ENCODE measurements around the gene TULP1. TPM values are rescaled to one million over a fixed set of nuclear protein-coding genes. Genes with fewer than 3 reads are reported as not detected.
"Not testable (repeated sequence)": the region's sequence is repeated elsewhere in the genome, so short reads cannot be mapped to it uniquely, and the experiment has no call there.

TULP1 gene
- total RNA-seq, 1 experiment from 2014 or later: not detected

DNA sequence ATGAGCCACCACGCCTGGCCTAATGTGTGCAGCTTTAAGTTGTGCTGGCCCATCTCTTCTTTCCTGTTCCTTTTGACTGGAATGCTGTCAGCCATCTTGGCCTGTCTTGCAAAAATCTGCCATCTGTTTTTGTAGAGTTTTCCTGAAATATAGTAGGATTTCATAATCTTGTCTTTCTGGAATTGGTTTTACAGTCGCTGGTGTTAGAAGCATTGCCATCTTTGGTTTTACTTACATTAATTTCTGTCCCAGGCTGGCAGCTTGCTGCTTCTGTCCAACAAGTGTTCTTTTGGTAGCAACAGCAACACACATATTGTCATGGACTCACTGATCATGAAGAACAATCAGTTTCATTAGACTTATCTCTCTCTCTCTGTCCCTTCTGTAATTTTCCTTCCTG is 29.1 kb upstream of the TULP1 start:
- POLR2A ChIA-PET (ENCODE audit: low non-redundant PET): no interaction called here
- DNase-seq (ENCODE audit: low spot score): no peak
- CTCF ChIA-PET: no interaction called here
- TF ChIP-seq CTCF (conservative IDR thresholded peaks at IDR 0.05; ENCODE audit: low read depth, low read length) (no peak), EZH2 (IDR thresholded peaks at IDR 0.05; ENCODE audit: borderline replicate concordance, low read depth, low read length, poor library complexity, severe bottlenecking) (no peak)
- no TSS peak for BruUV-seq (replicated peaks)
- Histone ChIP-seq H3K27ac (ENCODE audit: low read depth, low read length, poor library complexity, severe bottlenecking) (no peak overlapping the region), H3K9me3 (ENCODE audit: low read depth, low read length, poor library complexity, severe bottlenecking) (no peaks in the 10 kb centered on the region), H3K27me3 (replicated peaks; ENCODE audit: insufficient read depth, low read depth, low read length, poor library complexity) (no peaks in the 10 kb centered on the region), H3K4me1 (ENCODE audit: insufficient read depth, low read length, poor library complexity, severe bottlenecking) (no peaks in the 10 kb centered on the region), H3K4me3 (ENCODE audit: low read depth, low read length, poor library complexity, severe bottlenecking) (no peak overlapping the region), H3K36me3 (ENCODE audit: insufficient read depth, low read length, poor library complexity, severe bottlenecking) (no peaks in the 10 kb centered on the region)
- intact Hi-C loops (cut with micrococcal nuclease; ENCODE audit: unreplicated experiment): no loop called here

GRCh38 chr6:35539223-35539622 is 26.5 kb upstream of the TULP1 start:
- DNase-seq (ENCODE audit: low spot score): no peak
- no TSS peak for BruUV-seq (replicated peaks)
- Histone ChIP-seq H3K9me3 (ENCODE audit: low read depth, low read length, poor library complexity, severe bottlenecking) (no peaks in the 10 kb centered on the region), H3K4me3 (ENCODE audit: low read depth, low read length, poor library complexity, severe bottlenecking) (no peak overlapping the region), H3K27me3 (replicated peaks; ENCODE audit: insufficient read depth, low read depth, low read length, poor library complexity) (no peaks in the 10 kb centered on the region), H3K27ac (ENCODE audit: low read depth, low read length, poor library complexity, severe bottlenecking) (no peak overlapping the region), H3K36me3 (ENCODE audit: insufficient read depth, low read length, poor library complexity, severe bottlenecking) (no peaks in the 10 kb centered on the region), H3K4me1 (ENCODE audit: insufficient read depth, low read length, poor library complexity, severe bottlenecking) (peaks cover 8% of the 10 kb centered on the region)
- ChIA-PET CTCF (no interaction called here), POLR2A (ENCODE audit: low non-redundant PET) (interaction anchor here (0.6 kb wide), 1 partner anchor 148 kb away, joined by 5 read pairs; no protein-coding TSS in a partner anchor)
- TF ChIP-seq EZH2 (IDR thresholded peaks at IDR 0.05; ENCODE audit: borderline replicate concordance, low read depth, low read length, poor library complexity, severe bottlenecking) (no peak), CTCF (conservative IDR thresholded peaks at IDR 0.05; ENCODE audit: low read depth, low read length) (no peak)
- intact Hi-C loops (cut with micrococcal nuclease; ENCODE audit: unreplicated experiment): no loop called here

- H3K9me3 ChIP-seq (ENCODE audit: low read depth, low read length, poor library complexity, severe bottlenecking); BruUV-seq (replicated peaks): not testable (repeated sequence)
Measured at GRCh38 chr6:35535847-35536246, 23.2 kb upstream of the TULP1 start.

More at GRCh38 chr6:35535847-35536246, 23.2 kb upstream of the TULP1 start:
- H3K27me3 ChIP-seq (replicated peaks; ENCODE audit: insufficient read depth, low read depth, low read length, poor library complexity); intact Hi-C loops (cut with micrococcal nuclease; ENCODE audit: unreplicated experiment); POLR2A ChIA-PET (ENCODE audit: low non-redundant PET); H3K36me3 ChIP-seq (ENCODE audit: insufficient read depth, low read length, poor library complexity, severe bottlenecking); H3K27ac ChIP-seq (ENCODE audit: low read depth, low read length, poor library complexity, severe bottlenecking); H3K4me3 ChIP-seq (ENCODE audit: low read depth, low read length, poor library complexity, severe bottlenecking); DNase-seq (ENCODE audit: low spot score): not testable (repeated sequence)
- H3K4me1 ChIP-seq (ENCODE audit: insufficient read depth, low read length, poor library complexity, severe bottlenecking): peaks cover 14% of the 10 kb centered on the region
- CTCF ChIA-PET: interaction anchor here (0.6 kb wide), 2 partner anchors 13 to 199 kb away, joined by 4 to 6 read pairs; no protein-coding TSS in a partner anchor

Measured in A673 (cell line).